Neuron (in vitro differentiated cells): Measurements from ENCODE around the gene ZNF79.
"Not testable (repeated sequence)": the region's sequence is repeated elsewhere in the genome, so short reads cannot be mapped to it uniquely, and the experiment has no call there.

Experiments
- H2AFZ ChIP-seq: one replicate; pipeline ENCODE4 v1.6.1; 2013; ENCODE audit warnings: low read depth, mild to moderate bottlenecking, inconsistent platforms, low read length, moderate library complexity
- H3K27me3 ChIP-seq: one replicate; pipeline ENCODE4 v1.6.1; 2013; ENCODE audit warnings: low read length; ENCODE audit not compliant: insufficient read depth
- H3K36me3 ChIP-seq: one replicate; pipeline ENCODE4 v1.6.1; 2013; ENCODE audit warnings: low read length; ENCODE audit not compliant: insufficient read depth
- H3K4me1 ChIP-seq: one replicate; pipeline ENCODE4 v1.6.1; 2013; ENCODE audit warnings: low read length; ENCODE audit not compliant: insufficient read depth
- H3K4me3 ChIP-seq: 2 replicates; pipeline ENCODE4 v1.5.1; 2013; ENCODE audit warnings: mild to moderate bottlenecking, low read length, moderate library complexity
- H3K9me3 ChIP-seq: one replicate; pipeline ENCODE4 v1.6.1; 2013; ENCODE audit warnings: low read length

Gene ZNF79

GRCh38 chr9:127458921-127459320 lies 34.7 kb downstream of the ZNF79 start:
- H2AFZ ChIP-seq = no peak overlapping the region
- no peak overlapping the region for H3K4me3 ChIP-seq
- H3K4me1 ChIP-seq = no peaks in the 10 kb centered on the region
- peaks cover 55% of the 10 kb centered on the region for H3K36me3 ChIP-seq
- H3K27me3 ChIP-seq = no peaks in the 10 kb centered on the region
- no peaks in the 10 kb centered on the region for H3K9me3 ChIP-seq

DNA sequence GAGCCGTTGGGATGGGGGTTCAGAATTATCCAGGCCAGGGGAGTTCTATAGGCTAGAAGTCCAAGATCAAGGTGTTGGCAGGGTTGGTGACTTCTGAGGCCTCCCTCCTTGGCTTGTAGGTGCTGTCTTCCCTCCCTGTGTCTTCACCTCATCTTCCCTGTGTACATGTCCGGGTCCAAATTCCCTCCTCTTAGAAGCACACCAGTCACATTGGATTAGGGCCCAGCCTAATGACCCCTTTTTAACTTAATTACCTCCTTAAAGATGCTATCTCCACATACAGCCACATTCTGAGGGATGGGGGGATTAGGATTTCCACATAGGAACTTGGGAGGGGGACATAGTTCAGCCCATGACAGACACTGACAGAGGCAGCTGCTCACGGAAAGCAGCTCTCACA lies 39.2 kb downstream of the ZNF79 start:
- Histone ChIP-seq H3K27me3 (no peaks in the 10 kb centered on the region), H3K9me3 (no peaks in the 10 kb centered on the region), H3K4me1 (no peaks in the 10 kb centered on the region), H3K4me3 (no peak overlapping the region), H2AFZ (no peak overlapping the region), H3K36me3 (peaks cover 56% of the 10 kb centered on the region)

DNA sequence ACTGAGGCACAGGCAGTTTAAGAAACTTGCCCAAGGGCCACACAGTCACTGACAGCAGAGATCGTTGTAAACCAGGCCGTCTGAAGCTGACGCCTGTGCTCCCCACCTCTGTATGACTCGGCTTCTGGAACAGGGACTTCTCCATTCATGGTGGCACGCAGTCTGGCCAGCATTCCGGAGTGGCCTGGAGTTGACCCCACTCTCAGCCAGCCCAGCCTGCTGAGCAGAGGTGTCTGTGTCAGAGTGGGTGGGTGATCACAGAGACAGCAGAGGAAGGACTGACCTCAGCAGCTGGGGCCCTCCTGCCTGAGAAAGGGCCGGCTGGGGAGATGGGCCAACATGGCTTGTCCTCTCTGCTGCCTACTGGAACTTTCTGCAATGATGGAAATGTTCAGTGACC lies 39.7 kb downstream of the ZNF79 start:
- Histone ChIP-seq H3K4me1 (no peaks in the 10 kb centered on the region), H3K27me3 (no peaks in the 10 kb centered on the region), H3K9me3 (no peaks in the 10 kb centered on the region), H2AFZ (no peak overlapping the region), H3K4me3 (no peak overlapping the region), H3K36me3 (peaks cover 56% of the 10 kb centered on the region)

DNA sequence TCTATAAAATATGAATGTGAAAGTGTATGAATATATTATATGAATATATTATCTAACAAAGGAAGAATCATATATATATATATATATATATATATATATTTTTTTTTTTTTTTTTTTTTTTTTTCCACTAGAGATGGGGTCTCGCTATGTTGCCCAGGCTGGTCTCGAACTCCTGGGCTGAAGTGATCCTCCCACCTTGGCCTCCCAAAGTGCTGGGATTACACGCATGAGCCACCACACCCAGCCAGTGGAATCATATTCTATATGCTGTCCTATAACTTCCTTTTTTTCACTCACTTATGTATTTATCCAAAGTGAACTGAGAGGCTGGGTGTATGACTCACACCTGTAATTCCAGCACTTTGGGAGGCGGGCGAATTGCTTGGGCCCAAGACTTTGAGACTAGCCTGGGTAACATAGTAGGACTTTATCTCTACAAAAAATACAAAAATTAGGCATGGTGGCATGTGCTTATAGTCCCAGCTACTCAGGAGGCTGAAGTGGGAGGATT lies 42.3 kb downstream of the ZNF79 start:
- H3K27me3 ChIP-seq, H3K4me3 ChIP-seq, H3K9me3 ChIP-seq, H2AFZ ChIP-seq, H3K4me1 ChIP-seq: not testable (repeated sequence)
- peaks cover 38% of the 10 kb centered on the region for H3K36me3 ChIP-seq

DNA sequence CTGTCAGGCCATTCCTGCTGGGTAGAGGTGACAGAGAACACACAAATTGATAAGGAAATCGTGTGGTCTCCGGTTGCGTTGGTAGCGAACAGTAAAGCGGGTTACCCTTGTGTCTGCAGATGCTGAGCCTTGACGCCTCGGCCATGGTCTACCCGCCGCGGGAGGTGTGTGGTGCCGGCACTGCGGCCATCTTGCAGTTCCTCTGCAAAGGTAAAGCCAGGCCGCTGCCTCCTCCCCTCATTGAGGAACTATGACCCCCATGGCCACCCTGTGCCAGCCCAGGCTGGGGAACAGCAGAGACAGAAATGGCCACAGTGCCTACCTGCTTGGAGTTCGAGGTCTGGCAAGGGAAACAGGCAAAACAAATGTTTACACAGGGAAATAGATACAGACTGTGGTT lies 43.4 kb downstream of the ZNF79 start:
- H3K4me1 ChIP-seq = no peaks in the 10 kb centered on the region
- H2AFZ ChIP-seq = no peak overlapping the region
- H3K36me3 ChIP-seq = peaks cover 27% of the 10 kb centered on the region
- no peak overlapping the region for H3K4me3 ChIP-seq
- no peaks in the 10 kb centered on the region for H3K27me3 ChIP-seq
- no peaks in the 10 kb centered on the region for H3K9me3 ChIP-seq

GRCh38 chr9:127470662-127471061 lies 46.5 kb downstream of the ZNF79 start:
- Histone ChIP-seq H3K4me3 (no peak overlapping the region), H2AFZ (no peak overlapping the region), H3K9me3 (no peaks in the 10 kb centered on the region), H3K36me3 (peaks cover 32% of the 10 kb centered on the region), H3K27me3 (no peaks in the 10 kb centered on the region), H3K4me1 (no peaks in the 10 kb centered on the region)

- H3K4me1 ChIP-seq = no peaks in the 10 kb centered on the region
- H3K9me3 ChIP-seq = no peaks in the 10 kb centered on the region
- H3K27me3 ChIP-seq = no peaks in the 10 kb centered on the region
- H3K4me3 ChIP-seq = no peak overlapping the region
- no peak overlapping the region for H2AFZ ChIP-seq
- H3K36me3 ChIP-seq = peaks cover 23% of the 10 kb centered on the region
Observed at GRCh38 chr9:127473501-127473900, 49.3 kb downstream of the ZNF79 start.

DNA sequence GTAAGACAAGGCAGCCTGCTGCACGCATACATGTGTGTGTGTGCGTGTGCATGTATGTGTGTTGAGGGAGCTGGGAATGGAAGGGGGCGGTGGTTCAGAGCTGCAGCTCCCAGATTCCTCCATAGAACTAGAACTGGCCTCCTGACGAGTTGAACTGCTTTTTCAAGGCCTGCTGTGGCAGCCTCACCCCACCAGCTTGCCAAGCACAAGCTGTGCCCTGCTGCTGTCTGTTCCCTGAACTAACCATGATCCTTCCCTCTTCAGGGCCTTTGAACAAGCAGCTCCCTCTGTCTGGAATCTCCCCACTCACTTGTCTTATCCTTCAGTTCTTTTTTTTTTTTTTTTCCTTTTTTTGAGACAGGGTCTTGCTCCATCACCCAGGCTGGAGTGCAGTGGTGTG lies 49.8 kb downstream of the ZNF79 start:
- Histone ChIP-seq H3K27me3 (no peaks in the 10 kb centered on the region), H2AFZ (no peak overlapping the region), H3K36me3 (peaks cover 24% of the 10 kb centered on the region), H3K4me3 (no peak overlapping the region), H3K9me3 (no peaks in the 10 kb centered on the region), H3K4me1 (no peaks in the 10 kb centered on the region)

DNA sequence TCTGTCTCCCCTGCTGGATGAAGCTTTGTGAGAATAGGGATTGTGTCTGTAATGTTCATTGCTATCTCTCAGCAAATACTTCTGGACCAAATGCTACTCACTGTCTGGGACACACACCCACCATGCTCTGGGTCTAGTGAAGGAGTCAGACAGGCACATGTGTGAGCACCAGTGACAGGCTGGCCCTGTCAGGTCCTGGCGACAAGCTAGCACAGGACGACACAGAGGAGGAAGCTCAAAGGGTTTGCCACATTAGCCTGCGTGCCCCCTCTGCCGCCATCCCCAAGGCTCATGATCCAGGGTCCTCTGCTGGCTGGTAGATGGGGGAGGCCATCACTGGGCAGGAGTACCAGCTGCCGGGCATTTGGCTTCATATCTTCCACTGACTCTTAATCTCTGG lies 50.4 kb downstream of the ZNF79 start:
- no peak overlapping the region for H2AFZ ChIP-seq
- no peaks in the 10 kb centered on the region for H3K4me1 ChIP-seq
- peaks cover 30% of the 10 kb centered on the region for H3K36me3 ChIP-seq
- no peaks in the 10 kb centered on the region for H3K27me3 ChIP-seq
- no peak overlapping the region for H3K4me3 ChIP-seq
- no peaks in the 10 kb centered on the region for H3K9me3 ChIP-seq

- Histone ChIP-seq H3K4me1 (no peaks in the 10 kb centered on the region), H3K36me3 (peaks cover 35% of the 10 kb centered on the region), H2AFZ (no peak overlapping the region), H3K4me3 (no peak overlapping the region), H3K9me3 (no peaks in the 10 kb centered on the region), H3K27me3 (no peaks in the 10 kb centered on the region)
Observed at GRCh38 chr9:127479507-127480081, 55.4 kb downstream of the ZNF79 start.

- Histone ChIP-seq H3K27me3 (no peaks in the 10 kb centered on the region), H3K4me3 (no peak overlapping the region), H2AFZ (no peak overlapping the region), H3K4me1 (no peaks in the 10 kb centered on the region), H3K36me3 (peaks cover 49% of the 10 kb centered on the region), H3K9me3 (no peaks in the 10 kb centered on the region)
Observed at GRCh38 chr9:127482662-127483061, 58.5 kb downstream of the ZNF79 start.

- peaks cover 28% of the 10 kb centered on the region for H3K36me3 ChIP-seq
- H3K9me3 ChIP-seq = no peaks in the 10 kb centered on the region
- H3K27me3 ChIP-seq = no peaks in the 10 kb centered on the region
- no peak overlapping the region for H2AFZ ChIP-seq
- H3K4me3 ChIP-seq = no peak overlapping the region
- H3K4me1 ChIP-seq = no peaks in the 10 kb centered on the region
Observed at GRCh38 chr9:127485995-127486394, 61.8 kb downstream of the ZNF79 start.

GRCh38 chr9:127488946-127489345 lies 64.8 kb downstream of the ZNF79 start:
- Histone ChIP-seq H3K27me3 (no peaks in the 10 kb centered on the region), H2AFZ (no peak overlapping the region), H3K4me3 (no peak overlapping the region), H3K9me3 (no peaks in the 10 kb centered on the region), H3K36me3 (peaks cover 25% of the 10 kb centered on the region), H3K4me1 (peaks cover 4% of the 10 kb centered on the region)

GRCh38 chr9:127489471-127490115 lies 65.4 kb downstream of the ZNF79 start:
- Histone ChIP-seq H3K36me3 (peaks cover 25% of the 10 kb centered on the region), H3K4me3 (no peak overlapping the region), H3K9me3 (no peaks in the 10 kb centered on the region), H2AFZ (no peak overlapping the region), H3K4me1 (peaks cover 4% of the 10 kb centered on the region), H3K27me3 (no peaks in the 10 kb centered on the region)
